ENCODE measurements around the gene HGFAC. TPM values are rescaled to one million over a fixed set of nuclear protein-coding genes. Genes with fewer than 3 reads are reported as not detected.

The HGFAC gene
- total and polyA plus RNA-seq, 9 donors = 0.15 to 2.1 (median 0.53) TPM; not detected in 2

DNA sequence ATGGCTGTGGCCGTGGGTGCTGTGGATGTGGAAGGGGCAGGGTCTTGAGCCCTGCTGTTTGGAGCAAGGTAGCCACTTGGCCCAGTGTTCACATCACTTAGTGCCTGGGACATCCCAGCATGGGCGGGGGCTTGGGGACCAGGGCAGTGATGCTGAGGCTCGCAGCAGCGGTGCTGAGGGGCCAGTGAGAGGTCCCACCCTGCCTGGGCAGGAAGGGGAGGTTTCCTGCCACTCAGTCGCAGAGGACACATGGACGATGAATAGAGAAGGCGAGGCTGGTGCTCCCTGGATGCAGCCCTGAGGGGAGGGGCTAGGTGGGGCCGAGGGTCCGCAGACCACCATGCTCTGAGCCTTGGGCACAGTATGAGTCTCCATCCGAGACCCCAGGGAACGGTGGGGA is 47.1 kb downstream of the HGFAC start:
- intact Hi-C loops (cut with DNase I) = no loop called here
- no peaks in the 10 kb centered on the region for H3K36me3 ChIP-seq
- TF ChIP-seq POLR2A (IDR thresholded peaks at IDR 0.05) (no peak), EP300 (IDR thresholded peaks at IDR 0.05) (no peak)
- TF ChIP-seq, protein P1, sequence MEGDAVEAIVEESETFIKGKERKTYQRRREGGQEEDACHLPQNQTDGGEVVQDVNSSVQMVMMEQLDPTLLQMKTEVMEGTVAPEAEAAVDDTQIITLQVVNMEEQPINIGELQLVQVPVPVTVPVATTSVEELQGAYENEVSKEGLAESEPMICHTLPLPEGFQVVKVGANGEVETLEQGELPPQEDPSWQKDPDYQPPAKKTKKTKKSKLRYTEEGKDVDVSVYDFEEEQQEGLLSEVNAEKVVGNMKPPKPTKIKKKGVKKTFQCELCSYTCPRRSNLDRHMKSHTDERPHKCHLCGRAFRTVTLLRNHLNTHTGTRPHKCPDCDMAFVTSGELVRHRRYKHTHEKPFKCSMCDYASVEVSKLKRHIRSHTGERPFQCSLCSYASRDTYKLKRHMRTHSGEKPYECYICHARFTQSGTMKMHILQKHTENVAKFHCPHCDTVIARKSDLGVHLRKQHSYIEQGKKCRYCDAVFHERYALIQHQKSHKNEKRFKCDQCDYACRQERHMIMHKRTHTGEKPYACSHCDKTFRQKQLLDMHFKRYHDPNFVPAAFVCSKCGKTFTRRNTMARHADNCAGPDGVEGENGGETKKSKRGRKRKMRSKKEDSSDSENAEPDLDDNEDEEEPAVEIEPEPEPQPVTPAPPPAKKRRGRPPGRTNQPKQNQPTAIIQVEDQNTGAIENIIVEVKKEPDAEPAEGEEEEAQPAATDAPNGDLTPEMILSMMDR (IDR thresholded peaks at IDR 0.05) = no peak
- no peak overlapping the region for H3K27ac ChIP-seq
- WGBS, 3 donors = 44 to 49% (median 47%) methylated on average over 8 to 11 of the region's 11 CpGs
- H3K4me1 ChIP-seq (ENCODE audit: insufficient read depth) = no peaks in the 10 kb centered on the region
- no peak overlapping the region for H3K4me3 ChIP-seq
- H3K9me3 ChIP-seq = no peaks in the 10 kb centered on the region
- H3K27me3 ChIP-seq = no peaks in the 10 kb centered on the region
- no peak for DNase-seq

GRCh38 chr4:3489451-3489962 is 47.7 kb downstream of the HGFAC start:
- Histone ChIP-seq H3K9me3 (no peaks in the 10 kb centered on the region), H3K27ac (no peak overlapping the region), H3K36me3 (no peaks in the 10 kb centered on the region), H3K4me1 (ENCODE audit: insufficient read depth) (no peaks in the 10 kb centered on the region), H3K4me3 (no peak overlapping the region), H3K27me3 (no peaks in the 10 kb centered on the region)
- no peak for DNase-seq
- intact Hi-C loops (cut with DNase I) = no loop called here
- TF ChIP-seq, protein P1 (IDR thresholded peaks at IDR 0.05) = no peak
- TF ChIP-seq POLR2A (IDR thresholded peaks at IDR 0.05) = no peak
- 33 to 44% (median 34%) methylated on average over 20 of the region's 20 CpGs for WGBS, 3 donors

DNA sequence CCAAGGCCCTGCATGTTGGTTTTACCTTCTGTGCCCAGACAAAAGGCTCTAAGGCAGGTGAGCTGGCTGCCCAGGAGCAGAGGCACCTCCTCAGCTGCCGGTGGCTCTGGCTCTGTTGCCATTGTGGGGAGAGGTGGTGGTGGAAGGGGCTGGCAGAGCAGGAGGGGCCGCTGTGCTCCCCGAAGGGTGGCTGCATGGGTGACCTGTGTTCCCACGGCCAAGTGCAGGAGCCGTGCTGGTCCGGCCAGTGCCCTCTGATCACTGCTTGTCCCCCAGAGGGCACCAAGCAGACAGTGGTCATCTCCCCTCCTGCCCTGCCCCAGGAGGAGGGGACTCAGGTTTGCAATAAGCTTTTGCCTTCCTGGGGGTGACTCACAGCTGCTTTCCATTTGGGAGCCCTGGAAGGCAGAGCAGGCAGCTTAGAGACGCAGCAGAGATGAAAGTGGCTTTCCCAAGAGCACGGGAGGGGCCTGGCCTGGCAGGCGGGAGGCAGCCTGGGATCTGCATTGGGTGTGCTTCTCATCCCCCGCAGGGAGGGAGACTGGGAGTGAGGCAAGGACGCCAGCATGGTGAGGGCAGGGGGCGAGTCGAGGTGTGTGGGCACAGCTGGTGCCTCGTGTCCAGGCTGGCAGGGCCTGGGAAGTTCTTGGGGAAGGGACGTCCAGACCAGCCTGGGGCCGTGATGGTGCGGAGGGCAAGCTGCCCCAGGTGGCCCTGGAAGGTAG is 50.1 kb downstream of the HGFAC start:
- H3K27ac ChIP-seq = no peak overlapping the region
- H3K4me1 ChIP-seq (ENCODE audit: insufficient read depth) = no peaks in the 10 kb centered on the region
- DNase-seq = no peak
- no peak overlapping the region for H3K4me3 ChIP-seq
- WGBS, 3 donors = 35 to 49% (median 44%) methylated on average over 17 of the region's 17 CpGs
- H3K9me3 ChIP-seq = no peaks in the 10 kb centered on the region
- H3K27me3 ChIP-seq = no peaks in the 10 kb centered on the region
- TF ChIP-seq EP300 (IDR thresholded peaks at IDR 0.05) (no peak), POLR2A (IDR thresholded peaks at IDR 0.05) (no peak)
- TF ChIP-seq, protein P1 (IDR thresholded peaks at IDR 0.05) = no peak
- intact Hi-C loops (cut with DNase I) = no loop called here
- H3K36me3 ChIP-seq = no peaks in the 10 kb centered on the region

DNA sequence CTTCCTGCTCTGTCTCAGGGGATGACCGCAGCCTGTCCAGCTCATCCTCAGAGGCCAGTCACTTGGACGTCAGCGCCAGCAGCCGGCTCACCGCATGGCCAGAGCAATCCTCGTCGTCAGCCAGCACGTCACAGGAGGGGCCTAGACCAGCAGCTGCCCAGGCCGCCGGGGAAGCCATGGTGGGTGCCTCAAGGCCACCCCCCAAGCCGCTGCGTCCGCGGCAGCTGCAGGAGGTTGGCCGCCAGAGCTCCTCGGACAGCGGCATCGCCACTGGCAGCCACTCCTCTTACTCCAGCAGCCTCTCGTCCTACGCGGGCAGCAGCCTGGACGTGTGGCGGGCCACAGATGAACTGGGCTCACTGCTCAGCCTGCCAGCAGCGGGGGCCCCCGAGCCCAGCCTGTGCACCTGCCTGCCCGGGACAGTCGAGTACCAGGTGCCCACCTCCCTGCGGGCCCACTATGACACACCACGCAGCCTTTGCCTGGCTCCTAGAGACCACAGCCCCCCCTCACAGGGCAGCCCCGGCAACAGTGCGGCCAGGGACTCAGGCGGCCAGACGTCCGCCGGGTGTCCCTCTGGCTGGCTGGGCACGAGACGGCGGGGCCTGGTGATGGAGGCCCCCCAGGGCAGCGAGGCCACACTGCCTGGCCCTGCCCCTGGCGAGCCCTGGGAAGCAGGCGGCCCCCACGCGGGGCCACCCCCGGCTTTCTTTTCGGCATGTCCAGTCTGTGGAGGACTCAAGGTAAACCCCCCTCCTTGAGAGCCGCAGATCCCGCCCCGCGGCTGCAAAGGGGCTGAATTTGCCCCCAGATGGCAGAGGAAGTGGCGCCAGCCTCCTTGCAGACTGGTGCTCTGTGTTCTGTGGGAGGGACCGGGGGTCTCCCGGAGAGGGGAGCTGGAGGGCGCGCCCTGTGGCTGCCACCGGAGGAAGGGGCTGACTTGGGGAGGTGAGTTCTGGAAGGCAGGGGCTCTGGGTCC is 51.3 kb downstream of the HGFAC start:
- no peak overlapping the region for H3K4me3 ChIP-seq
- intact Hi-C loops (cut with DNase I) = no loop called here
- H3K36me3 ChIP-seq = no peaks in the 10 kb centered on the region
- 43 to 65% (median 56%) methylated on average over 41 to 55 of the region's 55 CpGs for WGBS, 3 donors
- no peak for DNase-seq
- H3K4me1 ChIP-seq (ENCODE audit: insufficient read depth) = no peaks in the 10 kb centered on the region
- H3K27ac ChIP-seq = no peak overlapping the region
- H3K27me3 ChIP-seq = no peaks in the 10 kb centered on the region
- H3K9me3 ChIP-seq = no peaks in the 10 kb centered on the region
- no peak for TF ChIP-seq POLR2A (IDR thresholded peaks at IDR 0.05)
- TF ChIP-seq EP300 (IDR thresholded peaks at IDR 0.05) = no peak
- TF ChIP-seq, protein P1 (IDR thresholded peaks at IDR 0.05) = no peak

Measured in ovary (tissue), 9 donors.